ENCODE measurements around the gene NFIB. TPM values are rescaled to one million over a fixed set of nuclear protein-coding genes. Genes with fewer than 3 reads are reported as not detected.

The NFIB gene
- total RNA-seq, 1 donor = 12.1 TPM

GRCh38 chr9:14270358-14271092 is 43.4 kb downstream of the NFIB start:
- H3K4me3 ChIP-seq (ENCODE audit: low read depth, low read length) = no peak overlapping the region
- TF ChIP-seq CTCF (IDR thresholded peaks at IDR 0.05; ENCODE audit: insufficient read depth, low read depth, low read length) = no peak
- DNase-seq (ENCODE audit: low read depth) = peak; percentile 72

GRCh38 chr9:14269916-14270315 is 44.0 kb downstream of the NFIB start:
- H3K4me3 ChIP-seq (ENCODE audit: low read depth, low read length) = no peak overlapping the region
- TF ChIP-seq CTCF (IDR thresholded peaks at IDR 0.05; ENCODE audit: insufficient read depth, low read depth, low read length) = no peak
- no peak for DNase-seq (ENCODE audit: low read depth)

GRCh38 chr9:14263707-14264483 is 50.0 kb downstream of the NFIB start:
- no peak for TF ChIP-seq CTCF (IDR thresholded peaks at IDR 0.05; ENCODE audit: insufficient read depth, low read depth, low read length)

GRCh38 chr9:14262827-14263226 is 51.1 kb downstream of the NFIB start:
- TF ChIP-seq CTCF (IDR thresholded peaks at IDR 0.05; ENCODE audit: insufficient read depth, low read depth, low read length) = no peak
- DNase-seq (ENCODE audit: low read depth) = no peak
- no peak overlapping the region for H3K4me3 ChIP-seq (ENCODE audit: low read depth, low read length)

More at GRCh38 chr9:14263707-14264483, 50.0 kb downstream of the NFIB start:
- DNase-seq (ENCODE audit: low read depth) = no peak
- H3K4me3 ChIP-seq (ENCODE audit: low read depth, low read length) = no peak overlapping the region

GRCh38 chr9:14261616-14262015 is 52.3 kb downstream of the NFIB start:
- no peak for DNase-seq (ENCODE audit: low read depth)
- TF ChIP-seq CTCF (IDR thresholded peaks at IDR 0.05; ENCODE audit: insufficient read depth, low read depth, low read length) = no peak
- no peak overlapping the region for H3K4me3 ChIP-seq (ENCODE audit: low read depth, low read length)

- DNase-seq (ENCODE audit: low read depth) = no peak
- no peak for TF ChIP-seq CTCF (IDR thresholded peaks at IDR 0.05; ENCODE audit: insufficient read depth, low read depth, low read length)
- no peak overlapping the region for H3K4me3 ChIP-seq (ENCODE audit: low read depth, low read length)
Observed at GRCh38 chr9:14260101-14260500, 53.8 kb downstream of the NFIB start.
